Dedifferentiated amniotic fluid mesenchymal stem cell (primary cell): ENCODE measurements around the gene CCDC60.

Experiments used
- DNase-seq: peaks from one replicate; pipeline ENCODE4 v3.0.0-alpha.2; 2016; ENCODE audit errors: extremely low spot score

Gene CCDC60

GRCh38 chr12:119540476-119540875 lies 205.9 kb downstream of the CCDC60 start:
- no peak for DNase-seq

- DNase-seq: peak; percentile 82
Observed at GRCh38 chr12:119544765-119545625, 210.5 kb downstream of the CCDC60 start.

GRCh38 chr12:119546340-119546739 lies 211.8 kb downstream of the CCDC60 start:
- DNase-seq: no peak

GRCh38 chr12:119547001-119547400 lies 212.5 kb downstream of the CCDC60 start:
- no peak for DNase-seq

- no peak for DNase-seq
Observed at GRCh38 chr12:119556854-119557253, 222.3 kb downstream of the CCDC60 start.

- DNase-seq: no peak
Observed at GRCh38 chr12:119565404-119565803, 230.9 kb downstream of the CCDC60 start.

DNA sequence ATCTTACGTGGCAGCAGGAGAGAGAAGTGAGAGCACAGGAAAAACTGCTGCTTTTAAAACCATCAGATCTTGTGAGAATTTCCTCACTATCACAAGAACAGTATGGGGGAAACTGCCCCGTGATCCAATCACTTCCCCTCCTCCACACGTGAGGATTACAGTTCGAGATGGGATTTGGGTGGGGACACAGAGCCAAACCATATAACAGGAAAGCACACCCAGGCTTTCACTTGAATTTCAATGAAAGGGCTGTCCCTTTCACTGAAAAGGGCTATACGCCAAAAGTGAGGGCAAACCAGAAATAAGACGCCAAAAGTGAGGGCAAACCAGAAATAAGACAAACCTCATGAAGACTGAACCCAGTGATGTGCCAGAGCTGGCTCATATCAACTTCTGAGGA lies 236.2 kb downstream of the CCDC60 start:
- DNase-seq: no peak

DNA sequence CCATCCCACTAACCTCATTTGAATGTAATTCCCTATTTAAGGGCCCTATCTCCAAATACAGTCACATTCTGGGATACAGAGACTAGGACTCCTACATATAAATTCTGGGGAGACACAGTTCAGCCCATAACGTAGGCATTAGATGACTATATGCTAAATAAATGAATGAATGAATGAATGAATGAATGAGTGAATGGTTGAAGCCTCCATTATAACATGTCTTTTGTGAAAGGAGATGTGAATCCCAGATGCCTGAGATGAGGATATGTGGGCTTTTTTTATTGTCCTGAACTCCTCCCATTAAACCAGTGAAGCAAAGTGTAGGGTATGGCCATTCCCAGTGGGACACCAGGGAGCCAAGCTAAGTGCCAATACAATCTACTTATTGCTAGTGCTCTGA lies 238.6 kb downstream of the CCDC60 start:
- no peak for DNase-seq

- DNase-seq: no peak
Observed at GRCh38 chr12:119574255-119574654, 239.7 kb downstream of the CCDC60 start.

GRCh38 chr12:119576118-119576810 lies 241.7 kb downstream of the CCDC60 start:
- no peak for DNase-seq

GRCh38 chr12:119576915-119577314 lies 242.4 kb downstream of the CCDC60 start:
- no peak for DNase-seq

- DNase-seq: no peak
Observed at GRCh38 chr12:119578112-119578511, 243.6 kb downstream of the CCDC60 start.

DNA sequence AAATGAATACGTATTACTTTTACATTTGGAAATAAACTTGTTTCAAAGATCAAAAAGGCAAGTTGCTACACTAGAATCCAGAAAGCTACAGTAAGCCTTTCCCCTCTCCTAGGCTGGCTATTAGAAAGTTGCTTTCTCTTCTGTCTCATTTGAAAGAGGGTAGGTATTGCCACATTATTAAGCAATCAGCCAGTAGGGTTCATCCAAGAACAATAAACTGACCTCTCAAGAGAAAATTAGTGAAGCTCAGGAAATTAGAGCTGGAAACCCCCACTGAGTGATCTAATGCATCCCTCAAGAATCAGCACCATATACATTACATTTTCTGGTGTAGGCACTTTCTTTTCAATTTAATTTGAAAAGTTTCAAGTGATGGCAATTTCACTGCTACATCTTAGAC lies 254.6 kb downstream of the CCDC60 start:
- DNase-seq: no peak

- no peak for DNase-seq
Observed at GRCh38 chr12:119589634-119590033, 255.1 kb downstream of the CCDC60 start.
